IPS-20b (cell line): ENCODE data around the gene DHFR.

Source experiments
- H3K27ac ChIP-seq: one replicate; pipeline ENCODE4 v1.5.1; 2013; ENCODE audit warnings: low read length
- H3K27me3 ChIP-seq: 2 replicates; pipeline ENCODE4 v1.6.1; 2013; ENCODE audit warnings: mild to moderate bottlenecking, low read length, inconsistent platforms; ENCODE audit not compliant: insufficient read depth
- H3K36me3 ChIP-seq: 2 replicates; pipeline ENCODE4 v1.6.1; 2013; ENCODE audit warnings: low read depth, mild to moderate bottlenecking, inconsistent platforms, low read length, moderate library complexity; ENCODE audit not compliant: insufficient read depth
- H3K4me1 ChIP-seq: 2 replicates; pipeline ENCODE4 v1.6.1; 2013; ENCODE audit warnings: mild to moderate bottlenecking, control low read depth, inconsistent platforms, low read length, moderate library complexity; ENCODE audit not compliant: insufficient read depth
- H3K4me3 ChIP-seq: 2 replicates; pipeline ENCODE4 v1.5.1; 2013; ENCODE audit warnings: mild to moderate bottlenecking, low read length, inconsistent platforms
- H3K9ac ChIP-seq: 2 replicates; pipeline ENCODE4 v1.6.1; 2013; ENCODE audit warnings: low read depth, mild to moderate bottlenecking, inconsistent platforms, low read length, moderate library complexity
- H3K9me3 ChIP-seq: 2 replicates; pipeline ENCODE4 v1.6.1; 2013; ENCODE audit warnings: mild to moderate bottlenecking, low read depth, low read length, inconsistent platforms; ENCODE audit not compliant: insufficient read depth

Gene DHFR

DNA sequence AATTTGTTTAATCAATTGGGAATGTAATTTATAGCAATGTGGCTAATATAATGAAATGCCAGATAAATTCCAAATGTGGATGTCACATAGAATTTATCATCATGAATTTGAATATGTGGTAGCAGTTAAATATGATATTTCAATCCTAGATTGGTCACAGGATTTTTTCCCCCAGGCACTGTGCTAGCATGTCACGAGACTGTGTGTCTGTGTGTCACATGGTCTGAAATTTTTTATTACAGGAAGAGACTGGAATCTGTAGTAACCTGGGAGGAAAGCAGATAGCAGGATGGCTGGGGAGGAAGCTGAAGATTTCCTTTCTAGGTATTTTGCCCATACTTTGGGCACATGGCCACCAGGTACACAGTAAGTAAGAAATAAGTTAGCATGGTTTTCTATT, 35.7 kb downstream of the DHFR start:
- Histone ChIP-seq H3K27ac (no peak overlapping the region), H3K4me1 (no peaks in the 10 kb centered on the region), H3K9me3 (no peaks in the 10 kb centered on the region), H3K27me3 (no peaks in the 10 kb centered on the region), H3K9ac (no peak overlapping the region), H3K36me3 (no peaks in the 10 kb centered on the region), H3K4me3 (no peak overlapping the region)

DNA sequence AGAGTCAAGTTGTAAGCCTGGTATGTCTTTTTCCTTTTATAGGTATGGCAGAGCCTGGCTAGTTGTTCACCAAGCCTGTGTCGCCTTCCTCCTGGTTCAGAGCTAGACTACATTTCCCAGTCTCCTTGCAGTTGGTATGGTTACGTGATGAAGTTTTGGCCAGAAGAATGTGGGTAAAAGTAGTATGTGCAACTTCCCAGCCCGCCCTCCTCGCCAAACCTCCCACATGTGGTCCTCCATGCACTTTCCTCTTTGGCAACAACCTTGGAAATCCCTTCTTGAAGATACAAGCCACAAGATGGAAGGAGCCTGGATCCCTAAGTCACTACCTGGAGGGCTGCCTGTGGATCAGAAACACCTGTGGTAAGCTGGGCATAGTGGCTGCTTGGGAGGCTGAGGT, 36.3 kb downstream of the DHFR start:
- Histone ChIP-seq H3K9me3 (no peaks in the 10 kb centered on the region), H3K4me3 (no peak overlapping the region), H3K4me1 (no peaks in the 10 kb centered on the region), H3K27ac (no peak overlapping the region), H3K36me3 (no peaks in the 10 kb centered on the region), H3K27me3 (no peaks in the 10 kb centered on the region), H3K9ac (no peak overlapping the region)

DNA sequence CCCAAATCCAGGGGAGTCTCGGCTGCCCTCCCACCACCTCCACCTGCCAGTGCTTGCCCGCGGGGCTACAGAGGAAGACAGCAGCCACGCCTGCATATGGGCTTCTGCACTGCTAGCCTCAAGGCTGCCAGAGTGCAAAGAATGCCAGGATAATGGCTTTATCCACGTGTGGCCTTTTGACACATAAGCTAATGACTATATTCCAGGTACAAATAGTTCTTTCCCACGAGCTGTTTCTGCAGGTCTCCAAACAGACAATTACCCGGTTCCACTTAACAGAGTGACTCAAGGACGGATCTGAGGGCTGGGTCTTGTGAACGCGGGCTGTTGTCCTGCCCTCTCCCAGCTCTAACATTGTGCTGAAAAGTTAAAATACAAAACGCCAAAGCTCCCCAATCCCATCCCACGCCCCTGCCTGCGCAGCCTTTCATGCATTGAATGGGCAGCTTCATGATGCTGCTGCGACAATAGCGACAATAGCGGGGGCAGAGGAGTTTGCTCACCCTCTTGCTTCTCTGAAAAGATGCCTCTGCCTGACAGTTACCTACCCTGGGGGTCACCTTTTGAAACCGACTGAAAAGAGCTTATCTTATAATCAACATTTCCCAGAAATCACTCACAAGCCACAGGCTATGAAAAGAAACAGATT, 39.4 kb downstream of the DHFR start:
- Histone ChIP-seq H3K9me3 (no peaks in the 10 kb centered on the region), H3K9ac (no peak overlapping the region), H3K4me3 (no peak overlapping the region), H3K27ac (no peak overlapping the region), H3K36me3 (no peaks in the 10 kb centered on the region), H3K4me1 (no peaks in the 10 kb centered on the region), H3K27me3 (no peaks in the 10 kb centered on the region)

DNA sequence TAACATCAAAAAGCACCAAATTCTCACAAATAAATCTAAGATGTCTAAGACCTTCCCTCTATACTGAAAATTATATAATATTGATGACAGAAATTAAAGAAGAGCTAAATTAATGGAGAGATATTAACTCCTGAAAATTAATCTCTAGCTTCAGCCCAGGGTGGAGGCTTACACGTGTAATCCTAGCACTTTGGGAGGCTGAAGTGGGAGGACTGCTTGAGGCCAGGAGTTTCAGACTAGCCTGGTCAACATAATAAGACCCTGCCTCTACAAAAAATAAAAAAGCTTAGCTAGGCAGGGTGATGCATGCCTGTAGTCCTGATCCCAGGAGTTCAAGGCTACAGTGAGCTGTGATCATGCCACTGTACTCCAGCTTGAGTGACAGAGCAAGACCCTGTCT, 45.1 kb downstream of the DHFR start:
- Histone ChIP-seq H3K27me3 (no peaks in the 10 kb centered on the region), H3K9me3 (no peaks in the 10 kb centered on the region), H3K27ac (no peak overlapping the region), H3K9ac (no peak overlapping the region), H3K36me3 (no peaks in the 10 kb centered on the region), H3K4me1 (no peaks in the 10 kb centered on the region), H3K4me3 (no peak overlapping the region)

DNA sequence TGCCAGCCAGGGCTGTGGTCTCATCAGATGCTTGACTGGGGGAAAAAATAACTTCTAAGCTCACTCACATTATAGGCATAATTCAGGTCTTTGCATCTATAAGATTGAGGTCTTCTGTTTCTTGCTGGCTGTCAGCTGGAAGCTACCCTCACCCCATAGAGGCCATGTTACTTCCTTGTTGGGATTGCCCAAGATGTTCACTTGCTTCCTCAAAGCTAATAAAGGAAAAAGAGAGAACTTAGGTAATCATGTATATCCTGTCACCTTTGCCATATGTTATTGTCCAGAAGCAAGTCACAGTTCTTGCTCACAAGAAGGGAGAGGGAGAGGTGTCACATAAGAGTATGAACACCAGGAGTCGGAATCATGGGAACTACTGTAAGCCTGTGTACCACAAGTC, 46.1 kb downstream of the DHFR start:
- H3K27me3 ChIP-seq = no peaks in the 10 kb centered on the region
- no peak overlapping the region for H3K27ac ChIP-seq
- H3K36me3 ChIP-seq = no peaks in the 10 kb centered on the region
- H3K4me1 ChIP-seq = no peaks in the 10 kb centered on the region
- H3K9ac ChIP-seq = no peak overlapping the region
- H3K4me3 ChIP-seq = no peak overlapping the region
- H3K9me3 ChIP-seq = no peaks in the 10 kb centered on the region

DNA sequence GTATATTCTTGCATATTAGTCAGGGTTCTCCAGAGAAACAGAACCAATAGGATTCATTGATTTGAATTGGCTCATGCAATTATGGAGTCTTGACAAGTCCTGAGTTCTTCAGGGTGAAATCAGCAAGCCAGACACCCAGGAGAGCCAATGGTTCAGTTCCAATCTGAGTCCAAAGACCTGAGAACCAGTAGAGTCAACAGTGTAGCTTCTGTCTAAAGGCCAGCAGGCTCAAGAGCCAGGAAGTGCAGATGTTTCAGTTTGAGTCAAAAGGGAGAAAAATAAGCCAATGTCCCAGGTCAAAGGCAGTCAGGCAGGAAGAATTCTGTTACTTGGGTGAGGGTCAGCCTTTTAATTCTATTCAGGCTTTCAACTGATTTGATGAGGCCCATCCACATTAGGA, 47.0 kb downstream of the DHFR start:
- no peak overlapping the region for H3K4me3 ChIP-seq
- H3K4me1 ChIP-seq = no peaks in the 10 kb centered on the region
- no peaks in the 10 kb centered on the region for H3K27me3 ChIP-seq
- no peak overlapping the region for H3K9ac ChIP-seq
- no peaks in the 10 kb centered on the region for H3K9me3 ChIP-seq
- no peak overlapping the region for H3K27ac ChIP-seq
- H3K36me3 ChIP-seq = no peaks in the 10 kb centered on the region

DNA sequence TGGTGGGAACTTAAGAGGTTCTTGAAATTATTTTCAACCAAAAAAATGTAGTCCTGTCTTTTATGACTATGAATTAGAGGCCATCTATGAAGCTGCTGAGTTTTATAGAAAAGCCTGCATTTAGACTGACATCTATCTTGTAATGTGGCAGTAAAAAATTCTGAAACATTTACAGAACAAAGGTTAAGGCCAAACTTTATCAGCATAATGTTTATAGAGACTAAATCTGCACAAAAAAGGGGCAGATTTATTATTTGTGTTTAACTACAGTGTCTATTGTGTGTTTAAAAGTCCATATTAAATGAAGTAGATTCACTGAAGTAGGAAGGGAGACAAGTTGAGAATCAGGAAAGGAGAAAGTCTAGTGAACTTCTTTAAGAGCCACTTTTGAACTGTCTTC, 47.4 kb downstream of the DHFR start:
- no peak overlapping the region for H3K27ac ChIP-seq

DNA sequence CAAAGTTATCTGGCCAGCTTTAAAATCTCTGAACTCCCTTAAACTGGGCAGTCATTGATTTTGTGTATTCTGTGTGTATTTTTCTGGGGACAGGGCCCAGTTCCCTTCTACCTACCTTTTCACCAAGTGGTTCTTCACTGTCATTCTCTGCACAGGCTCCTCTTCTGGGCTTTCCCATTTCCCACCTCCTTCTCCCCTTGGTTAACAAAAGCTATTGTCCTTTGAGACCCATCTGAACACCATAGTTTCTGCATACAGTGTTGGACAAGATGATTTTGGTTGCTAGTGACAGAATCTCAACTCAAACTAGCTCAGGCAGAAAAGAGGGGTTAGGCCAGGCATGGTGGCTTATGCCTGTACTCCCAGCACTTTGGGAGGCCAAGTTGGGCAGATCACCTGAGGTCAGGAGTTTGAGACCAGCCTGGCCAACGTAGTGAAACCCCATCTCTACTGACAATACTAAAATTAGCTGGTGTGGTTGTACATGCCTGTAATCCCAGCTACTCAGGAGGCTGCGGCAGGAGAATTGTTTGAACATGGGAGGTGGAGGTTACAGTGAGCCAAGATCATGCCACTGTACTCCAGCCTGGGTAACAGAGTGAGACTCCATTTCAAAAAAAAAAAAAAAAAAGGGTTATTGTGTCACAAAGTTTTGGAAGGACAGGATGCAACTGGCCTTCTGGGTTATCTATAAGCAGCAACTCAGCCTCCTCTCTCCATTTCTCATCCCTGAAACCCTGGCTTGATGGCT, 53.7 kb downstream of the DHFR start:
- no peaks in the 10 kb centered on the region for H3K27me3 ChIP-seq
- no peak overlapping the region for H3K4me3 ChIP-seq
- H3K4me1 ChIP-seq = no peaks in the 10 kb centered on the region
- no peak overlapping the region for H3K27ac ChIP-seq
- H3K9me3 ChIP-seq = no peaks in the 10 kb centered on the region
- H3K36me3 ChIP-seq = no peaks in the 10 kb centered on the region
- no peak overlapping the region for H3K9ac ChIP-seq

More for the DNA sequence above, 47.4 kb downstream of the DHFR start:
- Histone ChIP-seq H3K36me3 (no peaks in the 10 kb centered on the region), H3K4me1 (no peaks in the 10 kb centered on the region), H3K4me3 (no peak overlapping the region), H3K27me3 (no peaks in the 10 kb centered on the region), H3K9ac (no peak overlapping the region), H3K9me3 (no peaks in the 10 kb centered on the region)

DNA sequence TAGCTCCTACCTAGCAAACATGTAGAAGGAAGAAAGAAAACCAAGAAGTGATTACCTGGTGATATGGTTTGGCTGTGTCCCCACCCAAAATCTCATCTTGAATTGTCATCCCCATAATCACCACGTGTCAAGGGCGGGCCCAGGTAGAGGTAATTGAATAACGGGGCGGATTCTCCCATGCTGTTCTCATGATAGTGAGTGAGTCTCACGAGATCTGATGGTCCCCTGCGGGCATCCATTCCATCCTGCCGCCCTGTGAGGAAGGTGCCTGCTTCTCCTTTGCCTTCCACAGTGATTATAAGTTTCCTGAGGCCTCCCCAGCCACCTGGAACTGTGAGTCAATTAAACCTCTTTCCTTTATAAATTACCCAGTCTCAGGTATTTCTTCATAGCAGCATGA, 57.3 kb downstream of the DHFR start:
- no peak overlapping the region for H3K9ac ChIP-seq
- no peak overlapping the region for H3K4me3 ChIP-seq

DNA sequence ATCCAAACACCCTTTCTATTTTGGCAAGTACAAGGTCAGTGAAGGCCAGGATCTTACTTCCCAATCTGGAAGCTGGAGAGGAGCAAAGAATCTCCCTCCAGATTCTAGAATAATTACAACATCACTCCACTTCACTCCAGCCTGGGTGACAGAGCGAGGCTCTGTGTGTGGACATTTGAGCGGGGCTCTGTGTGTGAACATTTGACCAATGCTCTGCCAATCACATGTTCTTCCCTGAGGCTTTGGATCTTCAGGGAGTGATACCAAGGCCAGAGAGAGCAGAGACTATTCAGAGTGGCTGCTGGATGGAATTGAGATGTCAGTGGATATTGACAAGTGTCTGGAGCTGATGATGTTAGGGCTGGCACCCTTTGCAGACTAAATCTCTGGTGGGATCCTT, 60.0 kb downstream of the DHFR start:
- no peak overlapping the region for H3K9ac ChIP-seq
- no peaks in the 10 kb centered on the region for H3K9me3 ChIP-seq
- H3K36me3 ChIP-seq = no peaks in the 10 kb centered on the region
- no peak overlapping the region for H3K27ac ChIP-seq
- H3K27me3 ChIP-seq = no peaks in the 10 kb centered on the region
- no peak overlapping the region for H3K4me3 ChIP-seq
- no peaks in the 10 kb centered on the region for H3K4me1 ChIP-seq

More for the DNA sequence above, 57.3 kb downstream of the DHFR start:
- no peaks in the 10 kb centered on the region for H3K4me1 ChIP-seq
- no peaks in the 10 kb centered on the region for H3K36me3 ChIP-seq
- H3K27ac ChIP-seq = no peak overlapping the region
- no peaks in the 10 kb centered on the region for H3K27me3 ChIP-seq
- H3K9me3 ChIP-seq = no peaks in the 10 kb centered on the region

DNA sequence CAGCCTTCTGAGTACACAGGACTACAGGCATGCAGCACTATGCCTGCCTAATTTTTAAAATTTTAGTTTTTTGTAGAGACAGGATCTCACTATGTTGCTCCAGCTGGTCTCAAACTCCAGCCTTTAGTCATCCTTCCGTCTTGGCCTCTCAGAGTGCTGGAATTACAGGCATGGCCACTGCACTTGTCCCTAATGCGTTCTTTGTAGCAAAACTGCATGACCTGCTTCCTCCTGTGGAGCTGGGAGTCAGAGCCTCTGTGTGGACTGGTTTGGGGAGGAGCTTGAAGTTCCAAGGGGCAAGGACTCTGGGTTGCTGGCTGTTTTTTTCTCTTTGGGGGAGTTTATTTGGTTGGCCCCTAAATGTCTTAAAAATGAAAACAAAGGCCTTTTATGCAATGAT, 62.0 kb downstream of the DHFR start:
- no peaks in the 10 kb centered on the region for H3K27me3 ChIP-seq
- no peaks in the 10 kb centered on the region for H3K9me3 ChIP-seq
- no peaks in the 10 kb centered on the region for H3K4me1 ChIP-seq
- H3K36me3 ChIP-seq = no peaks in the 10 kb centered on the region
- no peak overlapping the region for H3K27ac ChIP-seq
- H3K4me3 ChIP-seq = no peak overlapping the region
- H3K9ac ChIP-seq = no peak overlapping the region

DNA sequence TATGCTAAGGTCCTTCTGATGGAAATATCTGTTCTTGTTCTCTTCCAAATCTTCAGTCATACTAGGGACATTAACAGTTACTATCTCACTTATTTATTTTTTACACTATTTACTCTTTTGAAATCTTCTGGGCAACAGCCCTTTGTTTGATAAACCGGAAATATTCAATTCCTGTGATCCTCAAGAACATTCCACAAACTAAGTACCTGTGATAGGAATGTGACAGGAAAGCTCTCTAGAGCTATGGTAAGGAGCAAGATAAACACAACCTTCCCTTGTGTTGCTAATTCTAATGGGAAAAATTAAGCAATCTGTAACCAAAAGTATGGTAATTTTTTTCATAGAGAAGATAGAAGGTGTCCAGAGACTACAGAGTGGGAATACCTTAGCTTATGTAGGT, 62.7 kb downstream of the DHFR start:
- H3K4me1 ChIP-seq = no peaks in the 10 kb centered on the region
- no peaks in the 10 kb centered on the region for H3K9me3 ChIP-seq
- no peak overlapping the region for H3K27ac ChIP-seq
- no peaks in the 10 kb centered on the region for H3K36me3 ChIP-seq
- H3K4me3 ChIP-seq = no peak overlapping the region
- no peaks in the 10 kb centered on the region for H3K27me3 ChIP-seq
- H3K9ac ChIP-seq = no peak overlapping the region
